A549 (cell line): ENCODE measurements around the gene MXD4. TPM values are rescaled to one million over a fixed set of nuclear protein-coding genes. Genes with fewer than 3 reads are reported as not detected.

Experiments
- ATAC-seq, 2 experiments: fragments of 200-7000 bp in 1 of 2; fragments of >200 bp in 1 of 2; cut with Nextera tagmentation in 1 of 2; cut with Tn5 transposase in 1 of 2; 3 replicates each; pipeline versions ENCODE4 v1.8.0 to v1.9.1; 2018 to 2020; ENCODE audit warnings: mild to moderate bottlenecking in 1 of 2, moderate library complexity in 1 of 2
- CTCF ChIA-PET: fragments of 300-600 bp; sonication (Branson Sonifier 250); formaldehyde crosslinking; extraction: SDS; loops from one replicate; lab custom pipeline; 2021; ENCODE audit warnings: antibody characterized with exemption, inconsistent platforms; lab: Yijun Ruan, JAX
- POLR2A ChIA-PET: fragments of 350-600 bp; formaldehyde crosslinking; extraction: SDS; loops from one replicate; lab custom pipeline; 2021; ENCODE audit warnings: antibody characterized with exemption, inconsistent platforms; lab: Yijun Ruan, JAX
- DNase-seq, 2 experiments: peaks; one replicate each; pipeline versions ENCODE4 v3.0.0 to v3.0.0-alpha.2; 2011 to 2016; ENCODE audit warnings: low read depth in 1 of 2, low spot score in 1 of 2
- FAIRE-seq: peaks from 2 replicates; lab custom pipeline; 2011; peaks lifted over from hg19 to GRCh38; lab: Jason Lieb, UNC
- H3K27ac ChIP-seq, 2 experiments: fragments of >200 bp; sonication (Bioruptor Twin); formaldehyde crosslinking; 3 replicates each; pipeline ENCODE4 v1.5.1; 2016 to 2017
- H3K4me1 ChIP-seq: fragments of >200 bp; sonication (Bioruptor Twin); formaldehyde crosslinking; 3 replicates; pipeline ENCODE4 v1.6.1; 2016
- H3K4me2 ChIP-seq: fragments of >200 bp; sonication (Bioruptor Twin); formaldehyde crosslinking; 3 replicates; pipeline ENCODE4 v1.6.1; 2016
- H3K4me3 ChIP-seq: fragments of >200 bp; sonication (Bioruptor Twin); formaldehyde crosslinking; 3 replicates; pipeline ENCODE4 v1.5.1; 2016
- H3K9me3 ChIP-seq: fragments of >200 bp; sonication (Bioruptor Twin); formaldehyde crosslinking; 3 replicates; pipeline ENCODE4 v1.6.1; 2016
- FOSL2 ChIP-seq, 2 experiments: fragments of 450-650 bp in 1 of 2; fragments of >200 bp in 1 of 2; sonication (Bioruptor Twin) in 1 of 2; formaldehyde crosslinking; IDR thresholded peaks; 2 replicates each; pipeline versions ENCODE4 v1.5.0 to v1.6.1; 2016 to 2020; ENCODE audit warnings: mild to moderate bottlenecking in 1 of 2, moderate library complexity in 1 of 2
- HOXB5 ChIP-seq: fragments of 250-450 bp; sonication (Bioruptor Pico); IDR thresholded peaks from 2 replicates; pipeline ENCODE4 v1.5.0; 2020; ENCODE audit warnings: mild to moderate bottlenecking, moderate library complexity
- KDM5A ChIP-seq: fragments of 200-600 bp; sonication (generic); IDR thresholded peaks from 2 replicates; pipeline ENCODE4 v1.6.1; 2016; ENCODE audit warnings: antibody characterized with exemption, mild to moderate bottlenecking
- NFE2L2 ChIP-seq: fragments of 150-350 bp; conservative IDR thresholded peaks from 2 replicates; pipeline ENCODE4 v1.6.1; 2014; ENCODE audit warnings: low read length
- NPAS2 ChIP-seq: fragments of 250-450 bp; sonication (Bioruptor Pico); IDR thresholded peaks from 2 replicates; pipeline ENCODE4 v1.8.0; 2022; ENCODE audit warnings: mild to moderate bottlenecking, moderate library complexity, borderline replicate concordance
- POLR2A ChIP-seq: IDR thresholded peaks from 2 replicates; pipeline ENCODE4 v1.6.1; 2012; ENCODE audit warnings: mild to moderate bottlenecking, low read length
- POLR2AphosphoS2 ChIP-seq: conservative IDR thresholded peaks from 2 replicates; pipeline ENCODE4 v1.6.1; 2012; ENCODE audit warnings: low read length, improper control_type of control experiment, inconsistent platforms
- RCOR1 ChIP-seq: fragments of 150-350 bp; IDR thresholded peaks from 2 replicates; pipeline ENCODE4 v1.6.1; 2014; ENCODE audit warnings: antibody characterized with exemption, low read length, low read depth
- RFX5 ChIP-seq: fragments of 450-650 bp; IDR thresholded peaks from 2 replicates; pipeline ENCODE4 v1.7.1; 2014; ENCODE audit warnings: antibody characterized with exemption, mild to moderate bottlenecking, moderate library complexity
- SREBF2 ChIP-seq: fragments of 450-650 bp; IDR thresholded peaks from 2 replicates; pipeline ENCODE4 v1.6.1; 2014; ENCODE audit warnings: mild to moderate bottlenecking, moderate library complexity
- ZFP36 ChIP-seq: fragments of 450-650 bp; IDR thresholded peaks from 2 replicates; pipeline ENCODE4 v1.6.1; 2014; ENCODE audit warnings: borderline replicate concordance; ENCODE audit not compliant: partially characterized antibody
- WGBS: methylation state at CpG from one replicate; pipeline ENCODE4 v1.1.6; 2017; ENCODE audit errors: missing lambda C conversion rate; 5-methylcytosine and 5-hydroxymethylcytosine counted together
- polyA plus RNA-seq, 4 experiments: library from polyadenylated mRNA; depleted of rRNA in 3 of 4; stranded (reverse); fragments of >200 nt; fragmentation: RNase III in 1 of 4; extraction: RNeasy Plus Mini Kit Qiagen cat#74134 plus additional on column Dnase treatment in 1 of 4; gene quantifications; 2 replicates in 3 of 4; 3 replicates in 1 of 4; pipeline ENCODE4 v1.2.3, GENCODE V29; 2011 to 2017
- TF ChIP-seq, protein P1 (sequence below): fragments of 250-450 bp; sonication (Bioruptor Pico); IDR thresholded peaks from 2 replicates; pipeline ENCODE4 v1.5.0; 2020; ENCODE audit warnings: low read depth, mild to moderate bottlenecking, moderate library complexity
- TF ChIP-seq, protein P2 (sequence below): fragments of >200 bp; sonication (Bioruptor Twin); formaldehyde crosslinking; IDR thresholded peaks from 2 replicates; pipeline ENCODE4 v1.6.1; 2016
- TF ChIP-seq, protein P3 (sequence below): fragments of 450-650 bp; IDR thresholded peaks from 2 replicates; pipeline ENCODE4 v1.6.1; 2014; ENCODE audit warnings: antibody characterized with exemption
- TF ChIP-seq, protein P4 (sequence below): fragments of 150-350 bp; IDR thresholded peaks from 2 replicates; pipeline ENCODE4 v1.6.1; 2014; ENCODE audit warnings: low read depth, mild to moderate bottlenecking, low read length
- TF ChIP-seq, protein P5 (sequence below): fragments of >200 bp; sonication (Bioruptor Twin); formaldehyde crosslinking; IDR thresholded peaks from 3 replicates; pipeline ENCODE4 v1.5.1; 2016

The MXD4 gene
- polyA plus RNA-seq, 2 of the 4 experiments (the other 2 are of a cell fraction), result 10.8 to 18.5 TPM

DNA sequence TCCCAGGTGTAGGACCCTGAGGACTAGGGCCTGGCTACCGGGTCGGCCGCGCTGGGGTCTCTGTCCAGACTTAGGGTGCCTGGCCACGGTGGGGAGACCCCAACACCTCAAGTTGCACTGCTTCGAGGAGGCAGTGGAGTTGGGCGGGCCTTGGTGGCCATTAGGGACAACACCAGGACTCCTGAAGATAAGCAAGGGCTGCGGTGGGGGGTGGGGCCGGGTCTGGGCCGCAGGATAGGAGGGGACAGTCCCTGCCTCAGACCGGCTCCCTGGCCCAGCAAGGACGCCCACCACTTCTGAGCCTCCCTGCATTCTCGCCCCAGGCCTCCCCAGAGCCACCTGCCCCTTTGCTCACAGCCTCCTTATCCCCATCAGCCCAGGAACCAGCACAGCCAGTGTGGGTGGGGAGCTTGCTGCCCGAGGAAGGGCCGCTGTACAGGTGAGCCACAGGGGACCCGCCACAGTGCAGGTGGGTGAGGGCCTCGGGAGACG lies 5.5 kb upstream of the MXD4 start:
- ATAC-seq (no peak), DNase-seq (no peak), FAIRE-seq (no peak)
- ChIA-PET POLR2A (no interaction called here), CTCF (no interaction called here)
- Histone ChIP-seq H3K4me2 (no peak overlapping the region), H3K4me3 (no peak overlapping the region), H3K27ac (no peak overlapping the region), H3K4me1 (no peaks in the 10 kb centered on the region), H3K9me3 (no peaks in the 10 kb centered on the region)
- WGBS, result 0% methylated on average over 1 of the region's 18 CpGs
- TF ChIP-seq SREBF2 (no peak), RFX5 (no peak)

DNA sequence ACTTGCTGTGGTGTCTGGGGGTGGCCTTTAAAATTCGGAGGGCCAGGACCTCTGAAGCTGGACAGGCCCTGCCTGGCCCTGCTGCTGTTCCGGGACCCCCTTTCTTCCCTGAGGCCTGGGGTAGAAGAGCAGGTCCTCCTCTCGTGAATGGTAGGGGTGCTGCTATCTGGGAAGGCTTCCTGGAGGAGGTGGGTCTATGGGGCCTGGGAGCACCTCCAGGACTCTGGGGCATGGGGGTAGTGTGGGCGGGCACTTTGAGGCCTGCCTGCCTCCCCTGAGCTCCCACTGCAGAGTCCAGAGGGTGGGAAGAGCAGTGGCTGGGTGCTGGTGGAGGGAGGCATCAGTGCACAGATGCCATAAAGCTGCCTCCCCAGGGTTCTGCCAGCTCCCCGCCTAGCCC lies 4.9 kb upstream of the MXD4 start:
- TF ChIP-seq NPAS2 (CRISPR knock-in tag) (no peak), RCOR1 (no peak), HOXB5 (no peak), KDM5A (no peak), ZFP36 (peak; percentile 82), POLR2A (no peak)
- TF ChIP-seq, protein P1, sequence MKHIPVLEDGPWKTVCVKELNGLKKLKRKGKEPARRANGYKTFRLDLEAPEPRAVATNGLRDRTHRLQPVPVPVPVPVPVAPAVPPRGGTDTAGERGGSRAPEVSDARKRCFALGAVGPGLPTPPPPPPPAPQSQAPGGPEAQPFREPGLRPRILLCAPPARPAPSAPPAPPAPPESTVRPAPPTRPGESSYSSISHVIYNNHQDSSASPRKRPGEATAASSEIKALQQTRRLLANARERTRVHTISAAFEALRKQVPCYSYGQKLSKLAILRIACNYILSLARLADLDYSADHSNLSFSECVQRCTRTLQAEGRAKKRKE (CRISPR knock-in tag), result no peak
- TF ChIP-seq, protein P2, sequence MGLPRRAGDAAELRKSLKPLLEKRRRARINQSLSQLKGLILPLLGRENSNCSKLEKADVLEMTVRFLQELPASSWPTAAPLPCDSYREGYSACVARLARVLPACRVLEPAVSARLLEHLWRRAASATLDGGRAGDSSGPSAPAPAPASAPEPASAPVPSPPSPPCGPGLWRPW, result no peak
- DNase-seq (no peak), FAIRE-seq (no peak), ATAC-seq (no peak)
- WGBS, result 70% methylated on average over 3 of the region's 5 CpGs
- Histone ChIP-seq H3K27ac (no peak overlapping the region), H3K4me3 (no peak overlapping the region), H3K4me1 (no peaks in the 10 kb centered on the region), H3K9me3 (no peaks in the 10 kb centered on the region), H3K4me2 (no peak overlapping the region)
- POLR2A ChIA-PET, result no interaction called here
- CTCF ChIA-PET, result no interaction called here

DNA sequence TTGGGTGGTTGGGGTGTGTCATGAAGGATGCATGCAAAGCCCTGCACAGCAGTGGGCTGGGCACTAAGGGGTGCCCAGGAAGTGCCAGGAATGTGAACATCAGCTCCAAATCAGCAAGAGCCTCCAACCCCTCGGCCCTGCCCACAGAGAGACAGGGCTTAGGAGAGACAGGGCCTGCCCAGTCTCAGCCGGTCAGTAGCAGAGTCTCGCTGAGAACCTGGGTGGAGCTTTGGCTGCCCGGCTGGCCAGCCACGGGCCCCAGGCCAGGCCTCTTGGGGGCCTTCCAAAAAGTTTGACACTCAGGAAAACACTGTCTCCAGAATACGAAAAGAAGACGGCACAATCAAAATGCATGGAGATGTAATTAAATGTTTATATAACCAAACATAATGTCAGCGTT lies 4.3 kb upstream of the MXD4 start:
- Histone ChIP-seq H3K27ac (no peak overlapping the region), H3K4me3 (no peak overlapping the region), H3K9me3 (no peaks in the 10 kb centered on the region), H3K4me1 (no peaks in the 10 kb centered on the region), H3K4me2 (no peak overlapping the region)
- TF ChIP-seq NFE2L2 (no peak), FOSL2 (IDR thresholded peaks at IDR 0.05) (no peak), FOSL2 (CRISPR knock-in tag; IDR thresholded peaks at IDR 0.05) (no peak), POLR2AphosphoS2 (no peak)
- TF ChIP-seq, protein P1 (CRISPR knock-in tag), result no peak
- TF ChIP-seq, protein P3, sequence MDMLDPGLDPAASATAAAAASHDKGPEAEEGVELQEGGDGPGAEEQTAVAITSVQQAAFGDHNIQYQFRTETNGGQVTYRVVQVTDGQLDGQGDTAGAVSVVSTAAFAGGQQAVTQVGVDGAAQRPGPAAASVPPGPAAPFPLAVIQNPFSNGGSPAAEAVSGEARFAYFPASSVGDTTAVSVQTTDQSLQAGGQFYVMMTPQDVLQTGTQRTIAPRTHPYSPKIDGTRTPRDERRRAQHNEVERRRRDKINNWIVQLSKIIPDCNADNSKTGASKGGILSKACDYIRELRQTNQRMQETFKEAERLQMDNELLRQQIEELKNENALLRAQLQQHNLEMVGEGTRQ, result no peak
- TF ChIP-seq, protein P4, sequence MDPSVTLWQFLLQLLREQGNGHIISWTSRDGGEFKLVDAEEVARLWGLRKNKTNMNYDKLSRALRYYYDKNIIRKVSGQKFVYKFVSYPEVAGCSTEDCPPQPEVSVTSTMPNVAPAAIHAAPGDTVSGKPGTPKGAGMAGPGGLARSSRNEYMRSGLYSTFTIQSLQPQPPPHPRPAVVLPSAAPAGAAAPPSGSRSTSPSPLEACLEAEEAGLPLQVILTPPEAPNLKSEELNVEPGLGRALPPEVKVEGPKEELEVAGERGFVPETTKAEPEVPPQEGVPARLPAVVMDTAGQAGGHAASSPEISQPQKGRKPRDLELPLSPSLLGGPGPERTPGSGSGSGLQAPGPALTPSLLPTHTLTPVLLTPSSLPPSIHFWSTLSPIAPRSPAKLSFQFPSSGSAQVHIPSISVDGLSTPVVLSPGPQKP, result no peak
- TF ChIP-seq, protein P5, sequence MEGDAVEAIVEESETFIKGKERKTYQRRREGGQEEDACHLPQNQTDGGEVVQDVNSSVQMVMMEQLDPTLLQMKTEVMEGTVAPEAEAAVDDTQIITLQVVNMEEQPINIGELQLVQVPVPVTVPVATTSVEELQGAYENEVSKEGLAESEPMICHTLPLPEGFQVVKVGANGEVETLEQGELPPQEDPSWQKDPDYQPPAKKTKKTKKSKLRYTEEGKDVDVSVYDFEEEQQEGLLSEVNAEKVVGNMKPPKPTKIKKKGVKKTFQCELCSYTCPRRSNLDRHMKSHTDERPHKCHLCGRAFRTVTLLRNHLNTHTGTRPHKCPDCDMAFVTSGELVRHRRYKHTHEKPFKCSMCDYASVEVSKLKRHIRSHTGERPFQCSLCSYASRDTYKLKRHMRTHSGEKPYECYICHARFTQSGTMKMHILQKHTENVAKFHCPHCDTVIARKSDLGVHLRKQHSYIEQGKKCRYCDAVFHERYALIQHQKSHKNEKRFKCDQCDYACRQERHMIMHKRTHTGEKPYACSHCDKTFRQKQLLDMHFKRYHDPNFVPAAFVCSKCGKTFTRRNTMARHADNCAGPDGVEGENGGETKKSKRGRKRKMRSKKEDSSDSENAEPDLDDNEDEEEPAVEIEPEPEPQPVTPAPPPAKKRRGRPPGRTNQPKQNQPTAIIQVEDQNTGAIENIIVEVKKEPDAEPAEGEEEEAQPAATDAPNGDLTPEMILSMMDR, result no peak
- CTCF ChIA-PET, result no interaction called here
- POLR2A ChIA-PET, result no interaction called here
- WGBS, result 78% methylated on average over 5 of the region's 8 CpGs
- FAIRE-seq (no peak), ATAC-seq (no peak), DNase-seq (no peak)
